ENCODE measurements around the gene GABARAPL2. TPM values are rescaled to one million over a fixed set of nuclear protein-coding genes. Genes with fewer than 3 reads are reported as not detected.
A peak's percentile ranks its signal among the peaks of the same experiment; 100 is the strongest.

The GABARAPL2 gene
- total RNA-seq, 3 donors from 2014 or later (not counting 1 experiment from before 2014, with no cell fraction given): 66.2 to 74.0 (median 71.3) TPM

GRCh38 chr16:75550211-75550662 is 15.9 kb upstream of the GABARAPL2 start:
- peak in 2 of 3 donors; percentile 37 to 44 for ATAC-seq
- peak in 1 of 2 donors; percentile 64 for DNase-seq

GRCh38 chr16:75552951-75553350 is 13.2 kb upstream of the GABARAPL2 start:
- H3K4me1 ChIP-seq (ENCODE audit: control insufficient read depth, insufficient read depth, low read length): peaks cover 15% of the 10 kb centered on the region
- DNase-seq (no peak), ATAC-seq (no peak)
- Mint-ChIP-seq H3K4me1 (peaks cover 11% of the 10 kb centered on the region in 2 donors), H3K9me3 (no peaks in the 10 kb centered on the region), H3K36me3 (no peaks in the 10 kb centered on the region), H3K4me3 (no peak overlapping the region), H3K27me3 (ENCODE audit: low read depth in 2 of 2) (peaks cover 9 to 16% of the 10 kb centered on the region in 2 donors), H3K27ac (no peak overlapping the region)
- H3K4me3 ChIP-seq (ENCODE audit: low read length): no peak overlapping the region
- 86% methylated on average over 1 of the region's 2 CpGs for WGBS (ENCODE audit: insufficient coverage)
- TF ChIP-seq CTCF (IDR thresholded peaks at IDR 0.05): no peak
- no peaks in the 10 kb centered on the region for H3K9me3 ChIP-seq (ENCODE audit: control insufficient read depth, insufficient read depth, low read length)
- H3K36me3 ChIP-seq (ENCODE audit: control insufficient read depth, insufficient read depth, low read length): no peaks in the 10 kb centered on the region
- no peaks in the 10 kb centered on the region for H3K27me3 ChIP-seq (ENCODE audit: control insufficient read depth, insufficient read depth, low read length)
- H3K27ac ChIP-seq (ENCODE audit: low read length): no peak overlapping the region
- intact Hi-C loops (cut with micrococcal nuclease): no loop called here

More at GRCh38 chr16:75550211-75550662, 15.9 kb upstream of the GABARAPL2 start:
- H3K9me3 ChIP-seq (ENCODE audit: control insufficient read depth, insufficient read depth, low read length): no peaks in the 10 kb centered on the region
- Mint-ChIP-seq H3K27ac (no peak overlapping the region), H3K4me3 (no peak overlapping the region), H3K27me3 (ENCODE audit: low read depth in 2 of 2) (peaks cover 13 to 16% of the 10 kb centered on the region in 2 donors), H3K9me3 (no peaks in the 10 kb centered on the region), H3K4me1 (peaks cover 1 to 2% of the 10 kb centered on the region in 2 donors), H3K36me3 (no peaks in the 10 kb centered on the region)
- no peak overlapping the region for H3K27ac ChIP-seq (ENCODE audit: low read length)
- no peaks in the 10 kb centered on the region for H3K27me3 ChIP-seq (ENCODE audit: control insufficient read depth, insufficient read depth, low read length)
- intact Hi-C loops (cut with micrococcal nuclease): no loop called here
- H3K36me3 ChIP-seq (ENCODE audit: control insufficient read depth, insufficient read depth, low read length): no peaks in the 10 kb centered on the region
- H3K4me3 ChIP-seq (ENCODE audit: low read length): no peak overlapping the region
- WGBS (ENCODE audit: insufficient coverage): 64% methylated on average over 6 of the region's 7 CpGs
- TF ChIP-seq CTCF (IDR thresholded peaks at IDR 0.05): no peak
- H3K4me1 ChIP-seq (ENCODE audit: control insufficient read depth, insufficient read depth, low read length): peaks cover 4% of the 10 kb centered on the region

GRCh38 chr16:75555213-75555706 is 10.9 kb upstream of the GABARAPL2 start:
- WGBS (ENCODE audit: insufficient coverage): 6% methylated on average over 26 of the region's 26 CpGs
- Mint-ChIP-seq H3K36me3 (no peaks in the 10 kb centered on the region), H3K27me3 (ENCODE audit: low read depth in 2 of 2) (peaks cover 9 to 17% of the 10 kb centered on the region in 2 donors), H3K9me3 (no peaks in the 10 kb centered on the region), H3K4me1 (peaks cover 11% of the 10 kb centered on the region in 2 donors), H3K4me3 (peak overlapping the region; percentile 93), H3K27ac (peak overlapping the region; percentile 75 to 94)
- Histone ChIP-seq H3K27me3 (ENCODE audit: control insufficient read depth, insufficient read depth, low read length) (no peaks in the 10 kb centered on the region), H3K4me1 (ENCODE audit: control insufficient read depth, insufficient read depth, low read length) (peaks cover 15% of the 10 kb centered on the region), H3K9me3 (ENCODE audit: control insufficient read depth, insufficient read depth, low read length) (no peaks in the 10 kb centered on the region), H3K4me3 (ENCODE audit: low read length) (peak overlapping the region; percentile 43), H3K36me3 (ENCODE audit: control insufficient read depth, insufficient read depth, low read length) (no peaks in the 10 kb centered on the region), H3K27ac (ENCODE audit: low read length) (peak overlapping the region; percentile 73)
- TF ChIP-seq CTCF (IDR thresholded peaks at IDR 0.05): no peak
- DNase-seq (no peak), ATAC-seq (no peak)
- intact Hi-C loops (cut with micrococcal nuclease): no loop called here
